ENCODE measurements around the gene INSM2.

DNA sequence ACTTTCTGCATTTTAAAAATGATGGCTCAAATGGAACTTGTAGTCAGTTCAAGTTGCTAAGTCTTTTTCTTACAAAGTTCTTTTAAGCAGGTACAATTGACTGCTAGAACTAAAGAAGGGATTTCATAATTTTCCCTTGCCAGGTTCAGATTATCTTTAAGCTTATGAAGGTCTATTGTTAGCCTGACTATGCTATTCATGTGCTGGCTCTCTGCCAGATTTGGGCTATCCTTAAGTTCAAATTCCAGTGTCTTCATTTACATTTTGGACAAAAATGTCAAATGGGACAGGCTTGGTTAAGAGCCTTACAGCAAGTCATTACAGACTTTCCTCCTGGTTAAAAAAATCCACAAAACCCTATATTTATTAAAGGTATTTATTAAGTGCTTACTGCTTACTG, 42.3 kb downstream of the INSM2 start:
- TF ChIP-seq, protein P1, sequence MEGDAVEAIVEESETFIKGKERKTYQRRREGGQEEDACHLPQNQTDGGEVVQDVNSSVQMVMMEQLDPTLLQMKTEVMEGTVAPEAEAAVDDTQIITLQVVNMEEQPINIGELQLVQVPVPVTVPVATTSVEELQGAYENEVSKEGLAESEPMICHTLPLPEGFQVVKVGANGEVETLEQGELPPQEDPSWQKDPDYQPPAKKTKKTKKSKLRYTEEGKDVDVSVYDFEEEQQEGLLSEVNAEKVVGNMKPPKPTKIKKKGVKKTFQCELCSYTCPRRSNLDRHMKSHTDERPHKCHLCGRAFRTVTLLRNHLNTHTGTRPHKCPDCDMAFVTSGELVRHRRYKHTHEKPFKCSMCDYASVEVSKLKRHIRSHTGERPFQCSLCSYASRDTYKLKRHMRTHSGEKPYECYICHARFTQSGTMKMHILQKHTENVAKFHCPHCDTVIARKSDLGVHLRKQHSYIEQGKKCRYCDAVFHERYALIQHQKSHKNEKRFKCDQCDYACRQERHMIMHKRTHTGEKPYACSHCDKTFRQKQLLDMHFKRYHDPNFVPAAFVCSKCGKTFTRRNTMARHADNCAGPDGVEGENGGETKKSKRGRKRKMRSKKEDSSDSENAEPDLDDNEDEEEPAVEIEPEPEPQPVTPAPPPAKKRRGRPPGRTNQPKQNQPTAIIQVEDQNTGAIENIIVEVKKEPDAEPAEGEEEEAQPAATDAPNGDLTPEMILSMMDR (IDR thresholded peaks at IDR 0.05; ENCODE audit: poor library complexity) = no peak
- no peak for TF ChIP-seq EZH2 (IDR thresholded peaks at IDR 0.05; ENCODE audit: borderline replicate concordance)
